ACHN (cell line): ENCODE data around the gene PDLIM5.

Source experiments
- DNase-seq: peaks from one replicate; pipeline ENCODE4 v3.0.0-alpha.2; 2015
- in situ Hi-C: cut with HindIII; loops from 2 replicates; pipeline ENCODE4 v1.10.0; 2017; ENCODE audit warnings: low sequenced_read_pairs, low pct_ligation_motif_present, low pct_unique_long_range_greater_than_20kb

The PDLIM5 gene

GRCh38 chr4:94678896-94679295 is 227.2 kb downstream of the PDLIM5 start:
- in situ Hi-C loops, result no loop called here
- DNase-seq, result no peak

GRCh38 chr4:94680176-94680862 is 228.6 kb downstream of the PDLIM5 start:
- in situ Hi-C loops, result no loop called here
- DNase-seq, result no peak

- DNase-seq, result no peak
- in situ Hi-C loops, result no loop called here
These were observed 234.3 kb downstream of the PDLIM5 start for GRCh38 chr4:94686086-94686485.

- no peak for DNase-seq
- in situ Hi-C loops, result no loop called here
These were observed 237.6 kb downstream of the PDLIM5 start for GRCh38 chr4:94689155-94689860.

GRCh38 chr4:94690851-94691254 is 239.1 kb downstream of the PDLIM5 start:
- DNase-seq, result no peak
- in situ Hi-C loops, result no loop called here

GRCh38 chr4:94691552-94691951 is 239.8 kb downstream of the PDLIM5 start:
- DNase-seq, result no peak
- in situ Hi-C loops, result no loop called here

- DNase-seq, result no peak
- in situ Hi-C loops, result no loop called here
These were observed 243.6 kb downstream of the PDLIM5 start for GRCh38 chr4:94695384-94695783.

- no peak for DNase-seq
- in situ Hi-C loops, result no loop called here
These were observed 246.4 kb downstream of the PDLIM5 start for GRCh38 chr4:94698187-94698586.

- DNase-seq, result no peak
- in situ Hi-C loops, result no loop called here
These were observed 248.6 kb downstream of the PDLIM5 start for GRCh38 chr4:94700298-94700697.

- in situ Hi-C loops, result no loop called here
- no peak for DNase-seq
These were observed 250.0 kb downstream of the PDLIM5 start for GRCh38 chr4:94701631-94702300.

- no peak for DNase-seq
- in situ Hi-C loops, result no loop called here
These were observed 259.9 kb downstream of the PDLIM5 start for GRCh38 chr4:94711635-94712034.

GRCh38 chr4:94714365-94715160 is 262.8 kb downstream of the PDLIM5 start:
- in situ Hi-C loops, result no loop called here

GRCh38 chr4:94715726-94716125 is 264.0 kb downstream of the PDLIM5 start:
- no peak for DNase-seq
- in situ Hi-C loops, result no loop called here

More at GRCh38 chr4:94714365-94715160, 262.8 kb downstream of the PDLIM5 start:
- no peak for DNase-seq
